Measurements from ENCODE around the gene DHRS7.

Gene DHRS7

DNA sequence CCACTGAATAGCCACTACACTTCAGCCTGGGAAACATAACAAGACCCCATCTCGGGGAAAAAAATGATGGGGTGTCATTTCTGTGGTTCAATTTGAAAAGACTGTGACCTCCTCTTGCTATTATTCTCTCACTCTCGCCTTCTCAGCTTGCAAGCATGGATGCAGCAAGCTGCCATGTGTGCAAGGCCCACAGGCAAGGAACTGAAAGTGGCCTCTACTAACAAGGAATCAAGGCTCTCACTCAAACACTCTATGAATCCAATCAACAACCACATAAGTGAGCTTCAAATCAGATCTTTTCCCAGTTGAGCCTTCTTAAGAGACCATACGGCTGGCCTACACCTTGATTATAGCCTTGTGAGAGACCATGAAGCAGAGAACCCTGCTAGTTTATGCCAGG, 17.9 kb upstream of the DHRS7 start:
- POLR2A ChIA-PET, result interaction anchor here (1.5 kb wide), 1 partner anchor 18 kb away, joined by 5 read pairs; the partner anchor contains the start of gene DHRS7
- no peak for DNase-seq (ENCODE audit: extremely low spot score)
- no peak for TF ChIP-seq FOXA1 (IDR thresholded peaks at IDR 0.05)
- TF ChIP-seq, protein P1, sequence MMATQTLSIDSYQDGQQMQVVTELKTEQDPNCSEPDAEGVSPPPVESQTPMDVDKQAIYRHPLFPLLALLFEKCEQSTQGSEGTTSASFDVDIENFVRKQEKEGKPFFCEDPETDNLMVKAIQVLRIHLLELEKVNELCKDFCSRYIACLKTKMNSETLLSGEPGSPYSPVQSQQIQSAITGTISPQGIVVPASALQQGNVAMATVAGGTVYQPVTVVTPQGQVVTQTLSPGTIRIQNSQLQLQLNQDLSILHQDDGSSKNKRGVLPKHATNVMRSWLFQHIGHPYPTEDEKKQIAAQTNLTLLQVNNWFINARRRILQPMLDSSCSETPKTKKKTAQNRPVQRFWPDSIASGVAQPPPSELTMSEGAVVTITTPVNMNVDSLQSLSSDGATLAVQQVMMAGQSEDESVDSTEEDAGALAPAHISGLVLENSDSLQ (IDR thresholded peaks at IDR 0.05), result no peak
- no peak for TF ChIP-seq ARNT (IDR thresholded peaks at IDR 0.05)
- no peak for TF ChIP-seq CTBP1 (IDR thresholded peaks at IDR 0.05; ENCODE audit: borderline replicate concordance)
- no peak for TF ChIP-seq HDGF (IDR thresholded peaks at IDR 0.05; ENCODE audit: borderline replicate concordance)
- TF ChIP-seq LEF1 (IDR thresholded peaks at IDR 0.05; ENCODE audit: borderline replicate concordance), result no peak
- TF ChIP-seq SP1 (IDR thresholded peaks at IDR 0.05), result no peak
- no peak for TF ChIP-seq BHLHE40 (IDR thresholded peaks at IDR 0.05; ENCODE audit: borderline replicate concordance)
- TF ChIP-seq NFRKB (IDR thresholded peaks at IDR 0.05), result no peak
- no peak for TF ChIP-seq FOXK2 (IDR thresholded peaks at IDR 0.05)
- TF ChIP-seq FOXM1 (IDR thresholded peaks at IDR 0.05; ENCODE audit: borderline replicate concordance), result no peak
- TF ChIP-seq ZNF384 (IDR thresholded peaks at IDR 0.05), result no peak
- TF ChIP-seq L3MBTL2 (conservative IDR thresholded peaks at IDR 0.05), result no peak
- no peak for TF ChIP-seq SUZ12 (IDR thresholded peaks at IDR 0.05)

DNA sequence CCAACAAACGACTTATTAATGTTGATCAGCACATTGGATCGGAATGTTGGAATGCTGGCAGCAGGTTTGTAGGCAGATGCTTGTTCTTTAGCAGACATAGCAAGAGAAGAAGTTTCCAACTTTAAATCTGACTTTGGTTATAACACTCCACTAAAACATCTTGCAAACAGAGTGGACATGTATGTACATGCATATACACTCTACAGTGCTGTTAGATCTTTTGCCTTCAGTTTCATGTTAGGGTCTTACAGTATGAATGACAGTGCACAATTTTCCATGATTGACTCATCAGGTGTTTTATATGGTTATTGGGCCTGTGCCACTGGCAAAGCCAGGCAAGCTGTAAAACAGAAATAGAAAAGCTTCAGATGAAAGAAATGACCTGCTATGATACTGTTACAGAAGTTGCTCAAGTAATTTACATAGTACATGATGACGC, 14.3 kb upstream of the DHRS7 start:
- no peak for DNase-seq (ENCODE audit: extremely low spot score)
- POLR2A ChIA-PET, result no interaction called here
- TF ChIP-seq FOXK2 (IDR thresholded peaks at IDR 0.05) (no peak), ARNT (IDR thresholded peaks at IDR 0.05) (no peak), SUZ12 (IDR thresholded peaks at IDR 0.05) (no peak), CTBP1 (IDR thresholded peaks at IDR 0.05; ENCODE audit: borderline replicate concordance) (no peak), TARDBP (IDR thresholded peaks at IDR 0.05) (no peak), SP1 (IDR thresholded peaks at IDR 0.05) (no peak), NFRKB (IDR thresholded peaks at IDR 0.05) (no peak), L3MBTL2 (conservative IDR thresholded peaks at IDR 0.05) (no peak), BHLHE40 (IDR thresholded peaks at IDR 0.05; ENCODE audit: borderline replicate concordance) (no peak), LEF1 (IDR thresholded peaks at IDR 0.05; ENCODE audit: borderline replicate concordance) (no peak), HDGF (IDR thresholded peaks at IDR 0.05; ENCODE audit: borderline replicate concordance) (no peak), FOXA1 (IDR thresholded peaks at IDR 0.05) (no peak), FOXM1 (IDR thresholded peaks at IDR 0.05; ENCODE audit: borderline replicate concordance) (no peak), ELF4 (IDR thresholded peaks at IDR 0.05) (no peak), ZNF384 (IDR thresholded peaks at IDR 0.05) (no peak)
- TF ChIP-seq, protein P1 (IDR thresholded peaks at IDR 0.05), result no peak
- CTCF ChIA-PET, result no interaction called here

More for the DNA sequence above, 17.9 kb upstream of the DHRS7 start:
- CTCF ChIA-PET, result interaction anchor here (1.1 to 4.8 kb wide), 3 partner anchors 218 to 671 kb away, joined by 3 to 28 read pairs (median 4); no protein-coding TSS in a partner anchor

DNA sequence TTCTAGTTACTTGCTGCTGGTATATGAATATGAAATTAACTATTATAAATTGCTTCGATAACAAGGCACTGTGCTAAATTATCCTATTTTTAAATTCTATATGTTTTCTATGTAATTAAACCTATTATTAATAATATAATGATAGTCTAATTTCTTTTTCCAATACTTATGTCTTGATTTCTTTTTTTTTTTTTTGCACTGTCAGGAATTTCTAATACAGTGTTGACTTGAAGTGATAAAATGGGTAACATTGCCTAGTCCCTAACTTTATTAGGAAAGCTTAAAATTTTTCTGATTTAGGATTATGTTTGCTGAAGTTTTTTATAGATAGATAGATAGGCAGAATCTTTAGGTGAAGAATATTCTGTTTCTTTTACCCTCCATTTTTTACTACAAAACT, 13.6 kb upstream of the DHRS7 start:
- no peak for TF ChIP-seq ELF4 (IDR thresholded peaks at IDR 0.05)
- no peak for TF ChIP-seq BHLHE40 (IDR thresholded peaks at IDR 0.05; ENCODE audit: borderline replicate concordance)
- no peak for TF ChIP-seq LEF1 (IDR thresholded peaks at IDR 0.05; ENCODE audit: borderline replicate concordance)
- TF ChIP-seq L3MBTL2 (conservative IDR thresholded peaks at IDR 0.05), result no peak
- TF ChIP-seq ZNF384 (IDR thresholded peaks at IDR 0.05), result no peak
- TF ChIP-seq FOXA1 (IDR thresholded peaks at IDR 0.05), result no peak
- TF ChIP-seq FOXM1 (IDR thresholded peaks at IDR 0.05; ENCODE audit: borderline replicate concordance), result no peak
- no peak for TF ChIP-seq TARDBP (IDR thresholded peaks at IDR 0.05)
- no peak for TF ChIP-seq HDGF (IDR thresholded peaks at IDR 0.05; ENCODE audit: borderline replicate concordance)
- no peak for TF ChIP-seq NFRKB (IDR thresholded peaks at IDR 0.05)
- ChIA-PET CTCF (no interaction called here), POLR2A (no interaction called here)
- no peak for DNase-seq (ENCODE audit: extremely low spot score)

DNA sequence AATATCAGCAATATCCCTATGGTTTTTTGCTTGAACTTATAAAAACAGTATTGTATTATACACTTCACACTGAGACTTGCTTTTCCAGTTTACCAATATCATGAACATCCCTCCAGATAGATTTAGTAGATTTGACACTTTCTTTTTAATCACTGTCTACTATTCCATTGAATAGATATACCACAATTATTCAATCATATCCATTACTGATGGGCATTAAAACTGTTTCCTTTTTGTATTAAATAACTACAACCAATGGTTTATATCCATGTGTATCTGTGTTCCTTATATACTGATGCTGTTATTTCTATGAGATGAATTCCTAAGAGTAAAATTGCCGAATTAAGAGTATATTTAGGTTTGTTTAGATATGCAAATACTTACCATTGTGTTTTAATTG, 13.0 kb upstream of the DHRS7 start:
- ChIA-PET CTCF (no interaction called here), POLR2A (no interaction called here)
- TF ChIP-seq FOXA1 (IDR thresholded peaks at IDR 0.05) (no peak), ARNT (IDR thresholded peaks at IDR 0.05) (no peak), TARDBP (IDR thresholded peaks at IDR 0.05) (no peak), BHLHE40 (IDR thresholded peaks at IDR 0.05; ENCODE audit: borderline replicate concordance) (no peak), L3MBTL2 (conservative IDR thresholded peaks at IDR 0.05) (no peak), SP1 (IDR thresholded peaks at IDR 0.05) (no peak), LEF1 (IDR thresholded peaks at IDR 0.05; ENCODE audit: borderline replicate concordance) (no peak), CTBP1 (IDR thresholded peaks at IDR 0.05; ENCODE audit: borderline replicate concordance) (no peak), ELF4 (IDR thresholded peaks at IDR 0.05) (no peak), FOXM1 (IDR thresholded peaks at IDR 0.05; ENCODE audit: borderline replicate concordance) (no peak), NFRKB (IDR thresholded peaks at IDR 0.05) (no peak), SUZ12 (IDR thresholded peaks at IDR 0.05) (no peak), FOXK2 (IDR thresholded peaks at IDR 0.05) (no peak), ZNF384 (IDR thresholded peaks at IDR 0.05) (no peak), HDGF (IDR thresholded peaks at IDR 0.05; ENCODE audit: borderline replicate concordance) (no peak)
- TF ChIP-seq, protein P1 (IDR thresholded peaks at IDR 0.05), result no peak
- no peak for DNase-seq (ENCODE audit: extremely low spot score)

DNA sequence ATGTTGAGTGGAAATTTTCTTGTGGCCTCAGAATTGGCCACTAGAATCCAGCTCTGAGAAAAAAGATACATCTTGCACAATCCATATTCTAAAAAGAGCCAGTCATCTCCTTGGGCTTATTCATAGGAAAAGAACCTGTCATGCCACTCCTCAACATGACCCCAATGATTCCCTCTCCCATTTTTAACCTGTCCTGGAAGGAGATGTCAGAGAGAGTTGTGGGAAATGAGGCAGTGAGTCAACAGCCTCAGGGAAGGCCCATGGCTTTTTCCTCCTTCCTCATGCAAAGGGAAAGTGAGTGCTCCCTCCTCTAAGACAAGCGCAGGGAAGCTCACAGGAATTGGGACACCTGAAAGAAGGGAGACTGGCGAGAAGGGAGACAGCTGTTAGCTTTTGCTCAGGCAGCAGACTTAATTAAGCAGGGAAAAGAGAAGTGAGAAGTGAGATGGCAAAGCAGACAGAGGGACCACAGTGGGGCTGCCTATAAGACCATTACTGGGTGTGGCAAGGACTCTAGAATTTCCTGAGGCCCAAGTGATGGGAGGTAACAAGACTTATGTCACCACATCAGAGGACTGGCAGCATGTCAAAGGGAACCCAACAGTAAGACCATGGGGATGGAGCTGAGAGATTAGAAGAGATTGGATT, 10.2 kb upstream of the DHRS7 start:
- CTCF ChIA-PET, result no interaction called here
- TF ChIP-seq FOXM1 (IDR thresholded peaks at IDR 0.05; ENCODE audit: borderline replicate concordance) (no peak), SP1 (IDR thresholded peaks at IDR 0.05) (no peak), LEF1 (IDR thresholded peaks at IDR 0.05; ENCODE audit: borderline replicate concordance) (no peak), ZNF384 (IDR thresholded peaks at IDR 0.05) (no peak), SUZ12 (IDR thresholded peaks at IDR 0.05) (no peak), L3MBTL2 (conservative IDR thresholded peaks at IDR 0.05) (no peak), CTBP1 (IDR thresholded peaks at IDR 0.05; ENCODE audit: borderline replicate concordance) (no peak), HDGF (IDR thresholded peaks at IDR 0.05; ENCODE audit: borderline replicate concordance) (no peak), ARNT (IDR thresholded peaks at IDR 0.05) (no peak), TARDBP (IDR thresholded peaks at IDR 0.05) (no peak), FOXA1 (IDR thresholded peaks at IDR 0.05) (no peak), ELF4 (IDR thresholded peaks at IDR 0.05) (no peak)
- TF ChIP-seq, protein P1 (IDR thresholded peaks at IDR 0.05), result no peak
- no peak for DNase-seq (ENCODE audit: extremely low spot score)

More for the DNA sequence above, 10.2 kb upstream of the DHRS7 start:
- POLR2A ChIA-PET, result no interaction called here

Measured in HEK293T (cell line).